Measurements from ENCODE around the gene DNAJC4. TPM values are rescaled to one million over a fixed set of nuclear protein-coding genes. Genes with fewer than 3 reads are reported as not detected.

Gene DNAJC4
- total and polyA plus RNA-seq, 9 of the 15 experiments (the other 6 are each of a cell fraction or from before 2014, with no cell fraction given): 4.0 to 32.6 (median 19.9) TPM

- TF ChIP-seq STAT6 (CRISPR knock-in tag; IDR thresholded peaks at IDR 0.05): peak; percentile 86
- TF ChIP-seq ZNF436 (CRISPR knock-in tag; IDR thresholded peaks at IDR 0.05): no peak
- no peak for TF ChIP-seq NFXL1 (CRISPR knock-in tag; IDR thresholded peaks at IDR 0.05)
- peak; percentile 45 for TF ChIP-seq KDM5B (IDR thresholded peaks at IDR 0.05; ENCODE audit: insufficient replicate concordance, low read depth, low read length)
- TF ChIP-seq ZNF79 (CRISPR knock-in tag; IDR thresholded peaks at IDR 0.05; ENCODE audit: low read depth): no peak
- no peak for TF ChIP-seq ZNF778 (CRISPR knock-in tag; IDR thresholded peaks at IDR 0.05)
- TF ChIP-seq, protein P1, sequence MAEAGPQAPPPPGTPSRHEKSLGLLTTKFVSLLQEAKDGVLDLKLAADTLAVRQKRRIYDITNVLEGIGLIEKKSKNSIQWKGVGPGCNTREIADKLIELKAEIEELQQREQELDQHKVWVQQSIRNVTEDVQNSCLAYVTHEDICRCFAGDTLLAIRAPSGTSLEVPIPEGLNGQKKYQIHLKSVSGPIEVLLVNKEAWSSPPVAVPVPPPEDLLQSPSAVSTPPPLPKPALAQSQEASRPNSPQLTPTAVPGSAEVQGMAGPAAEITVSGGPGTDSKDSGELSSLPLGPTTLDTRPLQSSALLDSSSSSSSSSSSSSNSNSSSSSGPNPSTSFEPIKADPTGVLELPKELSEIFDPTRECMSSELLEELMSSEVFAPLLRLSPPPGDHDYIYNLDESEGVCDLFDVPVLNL (CRISPR knock-in tag; IDR thresholded peaks at IDR 0.05; ENCODE audit: low read depth): no peak
- TF ChIP-seq TAF9B (IDR thresholded peaks at IDR 0.05; ENCODE audit: partially characterized antibody): peak; percentile 92
- TF ChIP-seq ZNF324 (CRISPR knock-in tag; IDR thresholded peaks at IDR 0.05): no peak
- no peak for TF ChIP-seq ZNF668 (CRISPR knock-in tag; IDR thresholded peaks at IDR 0.05)
- TF ChIP-seq ZNF316 (IDR thresholded peaks at IDR 0.05): peak; percentile 94
- TF ChIP-seq, protein P2, sequence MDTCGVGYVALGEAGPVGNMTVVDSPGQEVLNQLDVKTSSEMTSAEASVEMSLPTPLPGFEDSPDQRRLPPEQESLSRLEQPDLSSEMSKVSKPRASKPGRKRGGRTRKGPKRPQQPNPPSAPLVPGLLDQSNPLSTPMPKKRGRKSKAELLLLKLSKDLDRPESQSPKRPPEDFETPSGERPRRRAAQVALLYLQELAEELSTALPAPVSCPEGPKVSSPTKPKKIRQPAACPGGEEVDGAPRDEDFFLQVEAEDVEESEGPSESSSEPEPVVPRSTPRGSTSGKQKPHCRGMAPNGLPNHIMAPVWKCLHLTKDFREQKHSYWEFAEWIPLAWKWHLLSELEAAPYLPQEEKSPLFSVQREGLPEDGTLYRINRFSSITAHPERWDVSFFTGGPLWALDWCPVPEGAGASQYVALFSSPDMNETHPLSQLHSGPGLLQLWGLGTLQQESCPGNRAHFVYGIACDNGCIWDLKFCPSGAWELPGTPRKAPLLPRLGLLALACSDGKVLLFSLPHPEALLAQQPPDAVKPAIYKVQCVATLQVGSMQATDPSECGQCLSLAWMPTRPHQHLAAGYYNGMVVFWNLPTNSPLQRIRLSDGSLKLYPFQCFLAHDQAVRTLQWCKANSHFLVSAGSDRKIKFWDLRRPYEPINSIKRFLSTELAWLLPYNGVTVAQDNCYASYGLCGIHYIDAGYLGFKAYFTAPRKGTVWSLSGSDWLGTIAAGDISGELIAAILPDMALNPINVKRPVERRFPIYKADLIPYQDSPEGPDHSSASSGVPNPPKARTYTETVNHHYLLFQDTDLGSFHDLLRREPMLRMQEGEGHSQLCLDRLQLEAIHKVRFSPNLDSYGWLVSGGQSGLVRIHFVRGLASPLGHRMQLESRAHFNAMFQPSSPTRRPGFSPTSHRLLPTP (IDR thresholded peaks at IDR 0.05; ENCODE audit: borderline replicate concordance, extremely low read depth, insufficient read length): no peak
- 0 out of 2 replicates have a peak, but pooled peaks have one; percentile 18 for TF ChIP-seq ZNF583 (CRISPR knock-in tag; IDR thresholded peaks at IDR 0.05)
- TF ChIP-seq RCOR1 (IDR thresholded peaks at IDR 0.05; ENCODE audit: borderline replicate concordance in 1 of 2, low read depth in 2 of 2, low read length in 2 of 2): no peak
- TF ChIP-seq AFF4 (CRISPR knock-in tag; IDR thresholded peaks at IDR 0.05): peak; percentile 25
- peak; percentile 93 for TF ChIP-seq ETV1 (tag; conservative IDR thresholded peaks at IDR 0.05; ENCODE audit: low read depth)
- peak in 1 of 2 experiments; percentile 77; a peak in 1 of 4 replicates for TF ChIP-seq ARNT (IDR thresholded peaks at IDR 0.05)
Observed at GRCh38 chr11:64207256-64208085, 22.9 kb upstream of the DNAJC4 start (continued).
